Measurements from ENCODE around the gene ITPA.

Gene ITPA

DNA sequence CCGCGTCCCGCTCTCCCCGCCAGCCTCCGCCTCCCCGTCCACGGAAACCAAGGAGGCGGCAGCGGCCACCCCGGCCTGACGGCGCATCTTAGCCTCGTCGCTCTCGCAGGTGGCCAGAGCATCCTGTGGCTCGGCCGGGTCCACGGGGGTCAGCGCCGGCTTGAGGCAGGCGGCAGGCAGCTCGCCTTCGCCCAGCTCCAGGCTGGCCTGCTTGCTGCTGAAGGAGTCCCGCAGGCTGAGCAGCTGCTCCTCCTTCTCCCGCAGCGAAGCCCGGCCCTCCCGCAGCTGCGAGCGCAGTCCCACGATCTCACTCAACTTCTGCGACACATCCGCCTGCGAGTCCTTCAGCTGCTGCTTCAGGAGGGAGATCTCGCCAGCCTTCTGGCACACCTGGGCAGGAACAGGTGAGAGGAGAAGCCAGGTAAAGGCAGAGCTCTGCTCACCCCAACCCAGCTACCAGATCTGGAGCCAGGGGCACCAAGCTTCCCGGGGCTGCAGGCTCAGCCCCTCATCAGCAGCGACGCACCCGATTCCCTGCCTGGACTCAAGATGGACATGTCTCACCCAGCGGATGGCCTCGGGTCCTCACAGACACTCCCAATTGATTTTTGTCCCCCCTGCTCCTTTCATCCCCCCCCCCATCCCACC is 44.4 kb upstream of the ITPA start:
- DNase-seq (ENCODE audit: low read depth), result no peak
- H3K4me3 ChIP-seq (ENCODE audit: low read depth, low read length), result no peak overlapping the region
- TF ChIP-seq, protein P1, sequence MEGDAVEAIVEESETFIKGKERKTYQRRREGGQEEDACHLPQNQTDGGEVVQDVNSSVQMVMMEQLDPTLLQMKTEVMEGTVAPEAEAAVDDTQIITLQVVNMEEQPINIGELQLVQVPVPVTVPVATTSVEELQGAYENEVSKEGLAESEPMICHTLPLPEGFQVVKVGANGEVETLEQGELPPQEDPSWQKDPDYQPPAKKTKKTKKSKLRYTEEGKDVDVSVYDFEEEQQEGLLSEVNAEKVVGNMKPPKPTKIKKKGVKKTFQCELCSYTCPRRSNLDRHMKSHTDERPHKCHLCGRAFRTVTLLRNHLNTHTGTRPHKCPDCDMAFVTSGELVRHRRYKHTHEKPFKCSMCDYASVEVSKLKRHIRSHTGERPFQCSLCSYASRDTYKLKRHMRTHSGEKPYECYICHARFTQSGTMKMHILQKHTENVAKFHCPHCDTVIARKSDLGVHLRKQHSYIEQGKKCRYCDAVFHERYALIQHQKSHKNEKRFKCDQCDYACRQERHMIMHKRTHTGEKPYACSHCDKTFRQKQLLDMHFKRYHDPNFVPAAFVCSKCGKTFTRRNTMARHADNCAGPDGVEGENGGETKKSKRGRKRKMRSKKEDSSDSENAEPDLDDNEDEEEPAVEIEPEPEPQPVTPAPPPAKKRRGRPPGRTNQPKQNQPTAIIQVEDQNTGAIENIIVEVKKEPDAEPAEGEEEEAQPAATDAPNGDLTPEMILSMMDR (IDR thresholded peaks at IDR 0.05; ENCODE audit: insufficient read depth, low read depth, low read length, missing control alignments), result no peak

DNA sequence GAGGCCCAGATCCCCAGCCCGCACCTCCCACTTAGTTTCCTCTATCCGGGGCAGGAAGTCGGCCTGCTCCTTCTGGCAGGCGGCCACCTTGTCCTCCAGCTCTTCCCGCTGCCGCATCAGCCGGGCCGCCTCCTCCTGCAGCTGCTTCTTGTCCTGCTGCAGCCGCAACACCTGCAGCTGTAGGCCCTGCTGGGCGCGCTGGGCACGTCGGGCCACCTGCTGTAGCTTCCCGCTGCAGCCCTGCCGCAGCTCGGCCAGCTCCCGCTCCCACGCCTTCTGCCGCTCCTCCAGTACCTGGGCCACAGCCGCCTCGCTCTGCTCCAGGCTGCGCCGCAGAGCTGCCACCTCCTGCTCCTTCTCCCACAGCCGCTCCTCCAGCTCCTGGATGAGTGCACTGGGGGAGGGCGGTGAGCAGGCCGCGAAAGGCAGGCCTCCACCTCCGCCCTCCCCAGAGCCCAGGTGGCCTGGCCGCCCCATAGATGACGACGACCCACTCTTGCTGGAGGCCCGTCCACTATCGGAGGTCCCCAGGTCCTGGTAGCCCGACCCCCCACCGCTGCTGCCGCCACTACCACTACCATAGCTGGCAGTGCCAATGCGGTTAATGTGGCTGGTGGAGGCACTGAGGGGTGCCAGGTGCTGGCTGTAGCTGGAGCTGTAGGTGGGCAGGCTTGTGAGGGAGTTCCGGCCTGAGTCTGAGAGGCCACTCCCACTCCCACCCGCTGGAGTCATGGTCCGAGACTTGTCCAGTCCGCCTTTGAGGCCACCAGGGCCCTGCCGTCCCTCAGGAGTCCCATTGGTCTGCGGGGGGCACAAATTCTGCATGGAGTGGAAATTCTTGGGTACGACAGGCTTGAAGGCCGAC is 43.6 kb upstream of the ITPA start:
- TF ChIP-seq, protein P1 (IDR thresholded peaks at IDR 0.05; ENCODE audit: insufficient read depth, low read depth, low read length, missing control alignments), result no peak
- H3K4me3 ChIP-seq (ENCODE audit: low read depth, low read length), result no peak overlapping the region
- DNase-seq (ENCODE audit: low read depth), result no peak

DNA sequence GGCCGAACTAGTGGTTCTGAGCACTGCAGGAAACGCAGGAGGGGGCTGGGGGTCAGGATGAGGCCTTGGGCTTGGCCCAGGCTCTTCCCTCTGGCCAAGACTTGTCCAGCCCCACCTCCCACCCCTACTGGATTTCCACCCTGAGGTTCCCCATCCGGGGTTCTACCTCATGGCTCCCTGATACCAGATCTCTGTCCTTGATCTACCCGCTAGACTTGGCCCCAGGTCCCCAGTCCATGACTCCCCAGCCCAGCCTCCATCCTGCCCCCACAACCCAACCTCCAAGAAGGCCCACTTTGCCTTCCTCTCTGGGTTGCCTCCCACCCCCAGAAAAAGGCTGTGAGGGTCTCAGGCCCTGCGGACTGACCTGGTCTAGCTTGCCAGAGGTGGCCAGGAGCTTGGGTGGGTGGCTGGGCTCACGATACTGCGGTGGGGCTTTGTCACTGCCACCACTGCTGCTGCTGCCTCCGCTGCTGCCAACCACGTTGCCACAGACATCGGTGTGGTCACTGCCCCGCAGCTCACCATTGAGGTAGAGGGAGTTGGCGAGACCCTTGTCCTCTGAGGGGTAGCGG is 42.9 kb upstream of the ITPA start:
- no peak overlapping the region for H3K4me3 ChIP-seq (ENCODE audit: low read depth, low read length)
- DNase-seq (ENCODE audit: low read depth), result no peak
- TF ChIP-seq, protein P1 (IDR thresholded peaks at IDR 0.05; ENCODE audit: insufficient read depth, low read depth, low read length, missing control alignments), result no peak

DNA sequence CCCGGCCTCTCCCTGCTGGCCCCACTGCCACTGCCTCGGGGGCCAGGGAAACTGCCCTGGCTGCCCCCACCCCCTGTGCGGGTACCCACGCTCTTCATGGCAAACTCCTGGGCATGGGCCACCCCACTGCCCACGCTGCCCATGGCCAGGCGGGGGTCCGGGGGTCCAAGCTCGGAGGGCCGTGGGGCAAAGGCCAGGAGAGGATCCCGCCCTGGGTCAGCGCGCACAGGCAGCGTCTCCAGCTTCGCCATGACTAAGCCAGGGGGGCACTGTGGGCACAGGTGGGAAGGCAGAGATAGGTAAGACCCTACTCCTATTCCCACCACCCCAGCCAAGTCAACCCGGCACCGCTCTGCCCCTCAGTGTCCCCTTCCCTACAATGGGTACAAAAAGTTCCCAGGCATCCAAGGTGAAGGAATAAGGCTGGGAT is 42.4 kb upstream of the ITPA start:
- DNase-seq (ENCODE audit: low read depth), result no peak
- no peak overlapping the region for H3K4me3 ChIP-seq (ENCODE audit: low read depth, low read length)
- TF ChIP-seq, protein P1 (IDR thresholded peaks at IDR 0.05; ENCODE audit: insufficient read depth, low read depth, low read length, missing control alignments), result no peak

DNA sequence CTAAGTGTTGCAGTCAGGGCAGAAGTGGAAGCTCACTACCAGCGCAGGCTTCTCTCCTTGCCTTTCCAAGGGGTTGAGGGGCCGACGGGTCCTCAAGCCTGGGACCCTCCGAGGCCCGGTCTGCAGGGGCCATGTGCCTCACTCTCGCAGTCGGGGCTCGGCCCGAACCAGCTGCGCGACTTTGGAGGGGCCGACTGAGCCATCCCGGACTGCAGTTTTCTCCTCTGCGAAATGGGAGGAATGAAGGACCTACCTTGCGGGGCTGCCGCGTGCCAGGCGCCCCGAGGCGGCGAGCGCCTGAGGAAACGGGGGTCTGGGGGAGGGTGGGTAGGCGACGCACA is 41.6 kb upstream of the ITPA start:
- TF ChIP-seq, protein P1 (IDR thresholded peaks at IDR 0.05; ENCODE audit: insufficient read depth, low read depth, low read length, missing control alignments), result no peak
- DNase-seq (ENCODE audit: low read depth), result no peak
- no peak overlapping the region for H3K4me3 ChIP-seq (ENCODE audit: low read depth, low read length)

DNA sequence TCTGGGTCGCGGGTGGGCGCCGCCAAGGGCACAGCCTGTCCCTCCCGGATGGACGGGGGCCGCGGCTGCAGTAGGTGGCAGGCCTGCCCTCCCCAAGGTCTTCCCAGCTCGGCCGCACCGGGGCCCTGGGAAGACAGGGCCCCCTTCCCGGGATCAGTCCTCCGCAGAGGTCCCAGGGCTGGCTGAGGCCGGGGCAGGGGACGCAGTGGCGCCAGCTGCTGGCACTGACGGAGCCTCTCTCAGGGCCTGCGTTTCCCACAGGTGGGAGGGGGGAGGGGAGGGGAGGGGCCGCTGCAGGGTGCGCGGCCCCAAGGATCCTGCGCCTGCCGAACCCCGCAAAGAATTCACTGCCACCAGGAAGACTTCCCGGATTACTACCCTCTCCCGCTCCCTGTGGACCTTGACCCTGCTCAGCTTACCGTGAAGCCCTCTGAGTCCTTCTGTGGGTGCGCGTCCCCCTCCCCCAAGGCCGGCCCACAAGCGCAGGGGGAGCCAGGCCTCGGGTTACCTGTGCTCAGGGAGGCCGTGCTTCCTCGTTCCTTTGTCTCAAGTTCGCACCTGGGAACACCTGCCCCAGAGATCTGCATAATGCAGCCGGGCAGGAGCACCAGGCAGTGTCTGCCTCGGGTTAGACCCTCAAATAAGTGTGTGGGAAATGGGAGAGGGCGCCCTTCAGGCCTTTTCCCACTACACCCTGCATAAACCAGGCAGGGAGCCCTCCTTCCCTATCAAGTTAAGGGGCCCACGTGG is 41.0 kb upstream of the ITPA start:
- no peak for DNase-seq (ENCODE audit: low read depth)
- TF ChIP-seq, protein P1 (IDR thresholded peaks at IDR 0.05; ENCODE audit: insufficient read depth, low read depth, low read length, missing control alignments), result no peak

More for the DNA sequence above, 41.0 kb upstream of the ITPA start:
- no peak overlapping the region for H3K4me3 ChIP-seq (ENCODE audit: low read depth, low read length)
